Colonic mucosa (tissue), 4 donors: ENCODE data around the gene PIEZO2. TPM values are rescaled to one million over a fixed set of nuclear protein-coding genes. Genes with fewer than 3 reads are reported as not detected.

Experiments
- DNase-seq: peaks from one replicate; pipeline ENCODE4 v3.0.0-alpha.2; 2020
- H3K27ac ChIP-seq: fragments of 200-600 bp; one replicate; pipeline ENCODE4 v1.8.0; 2021
- H3K27me3 ChIP-seq: fragments of 200-600 bp; one replicate; pipeline ENCODE4 v1.8.0; 2021
- H3K36me3 ChIP-seq: fragments of 200-600 bp; one replicate; pipeline ENCODE4 v1.8.0; 2021
- H3K4me1 ChIP-seq: fragments of 200-600 bp; one replicate; pipeline ENCODE4 v1.8.0; 2021; ENCODE audit warnings: mild to moderate bottlenecking
- H3K4me3 ChIP-seq: fragments of 200-600 bp; one replicate; pipeline ENCODE4 v1.8.0; 2021
- H3K9ac ChIP-seq, 2 donors: one replicate each; pipeline ENCODE4 v1.7.0; 2013; ENCODE audit warnings: control low read depth in 2 of 2, low read depth in 2 of 2, low read length in 2 of 2
- H3K9me3 ChIP-seq: fragments of 200-600 bp; one replicate; pipeline ENCODE4 v1.8.0; 2021
- CTCF ChIP-seq: fragments of 200-600 bp; IDR thresholded peaks from one replicate; pipeline ENCODE4 v1.8.0; 2022; ENCODE audit warnings: antibody characterized with exemption, mild to moderate bottlenecking
- intact Hi-C: fragments of 100-400 bp; cut with DNase I; formaldehyde crosslinking; loops from one replicate; pipeline ENCODE4 v1.14.1; 2022
- total RNA-seq, 2 donors: library from RNA; stranded (reverse); fragmentation: NEBNext Ultra II Directional in 1 of 2; extraction: Animal tissue kit (Norgen Biotek cat#: 25700) in 1 of 2; gene quantifications; one replicate each; pipeline ENCODE4 v1.2.1, GENCODE V29; 2021
- donor health status: healthy.
- donor health status: DM: no; HTN: no; CAD: no.
- donor health status: DM: no; HTN: no; CAD: no.

Gene PIEZO2
- total RNA-seq, 2 donors from 2014 or later = 0.79 to 4.0 TPM

GRCh38 chr18:10680271-10680596 is 469.1 kb downstream of the PIEZO2 start:
- Histone ChIP-seq H3K4me3 (no peak overlapping the region), H3K9me3 (no peaks in the 10 kb centered on the region), H3K27ac (no peak overlapping the region), H3K4me1 (no peaks in the 10 kb centered on the region), H3K9ac (no peak overlapping the region), H3K27me3 (no peaks in the 10 kb centered on the region), H3K36me3 (no peaks in the 10 kb centered on the region)
- no peak for TF ChIP-seq CTCF
- intact Hi-C loops = no loop called here
- no peak for DNase-seq

- H3K9ac ChIP-seq = no peak overlapping the region
- no peak overlapping the region for H3K27ac ChIP-seq
Observed at GRCh38 chr18:10679557-10680270, 469.7 kb downstream of the PIEZO2 start.

GRCh38 chr18:10671441-10671840 is 477.9 kb downstream of the PIEZO2 start:
- no peaks in the 10 kb centered on the region for H3K4me1 ChIP-seq
- DNase-seq = no peak
- no peaks in the 10 kb centered on the region for H3K36me3 ChIP-seq
- H3K9me3 ChIP-seq = no peaks in the 10 kb centered on the region
- no peak for TF ChIP-seq CTCF
- no peak overlapping the region for H3K27ac ChIP-seq
- intact Hi-C loops = no loop called here
- H3K4me3 ChIP-seq = no peak overlapping the region
- no peak overlapping the region for H3K9ac ChIP-seq
- H3K27me3 ChIP-seq = no peaks in the 10 kb centered on the region

More at GRCh38 chr18:10679557-10680270, 469.7 kb downstream of the PIEZO2 start:
- Histone ChIP-seq H3K4me3 (no peak overlapping the region), H3K9me3 (no peaks in the 10 kb centered on the region), H3K27me3 (no peaks in the 10 kb centered on the region), H3K4me1 (no peaks in the 10 kb centered on the region), H3K36me3 (no peaks in the 10 kb centered on the region)
- no peak for TF ChIP-seq CTCF
- no peak for DNase-seq
- intact Hi-C loops = no loop called here

GRCh38 chr18:10670856-10671255 is 478.5 kb downstream of the PIEZO2 start:
- H3K36me3 ChIP-seq = no peaks in the 10 kb centered on the region
- no peak for TF ChIP-seq CTCF
- no peak for DNase-seq
- H3K4me3 ChIP-seq = no peak overlapping the region
- intact Hi-C loops = no loop called here
- no peak overlapping the region for H3K9ac ChIP-seq
- H3K27ac ChIP-seq = no peak overlapping the region
- no peaks in the 10 kb centered on the region for H3K9me3 ChIP-seq
- H3K4me1 ChIP-seq = no peaks in the 10 kb centered on the region
- no peaks in the 10 kb centered on the region for H3K27me3 ChIP-seq

- Histone ChIP-seq H3K4me3 (no peak overlapping the region), H3K9me3 (no peaks in the 10 kb centered on the region), H3K27me3 (no peaks in the 10 kb centered on the region), H3K9ac (no peak overlapping the region), H3K36me3 (no peaks in the 10 kb centered on the region), H3K27ac (no peak overlapping the region), H3K4me1 (no peaks in the 10 kb centered on the region)
- intact Hi-C loops = no loop called here
- DNase-seq = no peak
- TF ChIP-seq CTCF = no peak
Observed at GRCh38 chr18:10669441-10670100, 479.8 kb downstream of the PIEZO2 start.
